Astrocyte (in vitro differentiated cells and primary cell): ENCODE results near the gene CLP1.

Experiments
- CTCF ChIP-seq: IDR thresholded peaks from 2 replicates; pipeline ENCODE4 v1.5.1; 2011; ENCODE audit warnings: low read depth, mild to moderate bottlenecking, inconsistent platforms, low read length, moderate library complexity; ENCODE audit not compliant: insufficient read depth
- EZH2 ChIP-seq: IDR thresholded peaks from 2 replicates; pipeline ENCODE4 v1.6.1; 2012; ENCODE audit warnings: mild to moderate bottlenecking, low read length, inconsistent platforms; ENCODE audit not compliant: insufficient read depth

- TF ChIP-seq CTCF (no peak), EZH2 (no peak)
These were observed 24.0 kb upstream of the CLP1 start for GRCh38 chr11:57633394-57634070.
